Stomach smooth muscle (tissue), 2 donors: ENCODE results near the gene ZNF76.

ENCODE experiments used
- H3K27ac ChIP-seq: one replicate; pipeline ENCODE4 v1.7.0; 2013; ENCODE audit warnings: mild to moderate bottlenecking, low read length, inconsistent platforms
- H3K27me3 ChIP-seq, 2 donors: one replicate each; pipeline ENCODE4 v1.7.0; 2013; ENCODE audit warnings: low read length in 2 of 2; ENCODE audit not compliant: insufficient read depth in 2 of 2, control insufficient read depth in 1 of 2
- H3K36me3 ChIP-seq, 2 donors: one replicate each; pipeline ENCODE4 v1.7.0; 2013; ENCODE audit warnings: low read length in 2 of 2; ENCODE audit not compliant: control insufficient read depth in 2 of 2, insufficient read depth in 2 of 2
- H3K4me1 ChIP-seq: one replicate; pipeline ENCODE4 v1.7.0; 2013; ENCODE audit warnings: low read length; ENCODE audit not compliant: control insufficient read depth, insufficient read depth
- H3K4me3 ChIP-seq, 2 donors: one replicate each; pipeline ENCODE4 v1.7.0; 2013; ENCODE audit warnings: low read length in 2 of 2
- H3K9ac ChIP-seq, 2 donors: one replicate each; pipeline ENCODE4 v1.7.0; 2013; ENCODE audit warnings: low read length in 2 of 2, mild to moderate bottlenecking in 1 of 2
- H3K9me3 ChIP-seq, 2 donors: one replicate each; pipeline ENCODE4 v1.7.0; 2013; ENCODE audit warnings: low read length in 2 of 2; ENCODE audit not compliant: control insufficient read depth in 2 of 2
- donor health status: healthy.
- donor health status: Pancreatic carcinoma.

Gene ZNF76

DNA sequence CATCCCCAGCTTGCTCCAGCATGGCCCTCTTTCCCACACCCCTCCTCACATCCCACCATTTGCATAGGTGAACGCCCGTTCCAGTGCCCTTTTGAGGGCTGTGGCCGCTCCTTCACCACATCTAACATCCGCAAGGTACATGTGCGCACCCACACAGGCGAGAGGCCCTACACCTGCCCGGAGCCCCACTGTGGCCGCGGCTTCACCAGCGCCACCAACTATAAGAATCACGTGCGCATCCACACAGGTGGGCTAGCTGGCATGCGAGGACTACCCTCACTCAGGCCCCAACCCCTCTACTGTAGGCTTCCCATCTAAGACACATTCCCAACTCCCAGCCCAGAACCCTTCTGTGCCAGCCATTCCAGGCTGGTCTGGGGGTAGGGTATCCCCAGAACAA, 32.0 kb downstream of the ZNF76 start:
- H3K9me3 ChIP-seq: no peaks in the 10 kb centered on the region
- H3K36me3 ChIP-seq: peaks cover 58 to 75% of the 10 kb centered on the region in 2 donors
- H3K4me1 ChIP-seq: peaks cover 2% of the 10 kb centered on the region
- H3K27ac ChIP-seq: no peak overlapping the region
- H3K4me3 ChIP-seq: no peak overlapping the region
- no peaks in the 10 kb centered on the region for H3K27me3 ChIP-seq
- no peak overlapping the region for H3K9ac ChIP-seq

DNA sequence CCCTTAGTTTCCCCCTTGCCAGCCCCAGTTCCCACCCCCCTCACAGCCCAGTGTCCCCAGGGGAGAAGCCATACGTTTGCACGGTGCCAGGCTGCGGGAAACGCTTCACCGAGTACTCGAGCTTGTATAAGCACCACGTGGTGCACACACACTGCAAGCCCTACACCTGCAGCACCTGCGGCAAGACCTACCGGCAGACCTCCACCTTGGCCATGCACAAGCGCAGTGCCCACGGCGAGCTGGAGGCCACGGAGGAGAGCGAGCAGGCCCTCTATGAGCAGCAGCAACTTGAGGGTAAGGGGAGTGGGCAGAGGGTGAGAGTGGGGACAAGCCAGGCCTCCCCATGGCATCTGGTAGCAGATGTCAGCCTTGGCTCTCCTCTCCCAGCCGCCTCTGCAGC, 33.0 kb downstream of the ZNF76 start:
- peaks cover 8% of the 10 kb centered on the region for H3K4me1 ChIP-seq
- no peaks in the 10 kb centered on the region for H3K27me3 ChIP-seq
- no peak overlapping the region for H3K4me3 ChIP-seq
- no peaks in the 10 kb centered on the region for H3K9me3 ChIP-seq
- H3K9ac ChIP-seq: no peak overlapping the region
- H3K27ac ChIP-seq: no peak overlapping the region
- peaks cover 49 to 66% of the 10 kb centered on the region in 2 donors for H3K36me3 ChIP-seq

DNA sequence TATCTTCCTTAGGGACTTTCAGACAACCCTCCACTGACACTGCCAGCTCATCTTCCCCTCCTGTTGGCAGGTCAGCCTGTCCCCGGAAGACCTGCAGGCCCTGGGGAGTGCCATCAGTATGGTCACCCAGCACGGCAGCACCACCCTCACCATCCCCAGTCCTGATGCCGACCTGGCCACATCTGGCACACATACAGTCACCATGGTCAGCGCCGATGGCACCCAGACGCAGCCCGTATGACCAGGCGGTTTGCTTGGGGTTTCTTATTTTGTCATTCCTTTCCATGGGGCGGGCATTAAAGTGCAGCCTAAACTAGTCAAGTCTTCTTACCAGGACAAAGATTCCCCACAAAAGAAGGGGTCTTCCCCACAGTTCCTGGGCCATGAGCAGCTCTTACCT, 34.1 kb downstream of the ZNF76 start:
- Histone ChIP-seq H3K4me1 (peaks cover 12% of the 10 kb centered on the region), H3K9ac (no peak overlapping the region), H3K9me3 (no peaks in the 10 kb centered on the region), H3K36me3 (peaks cover 43 to 57% of the 10 kb centered on the region in 2 donors), H3K4me3 (no peak overlapping the region), H3K27me3 (no peaks in the 10 kb centered on the region), H3K27ac (no peak overlapping the region)

DNA sequence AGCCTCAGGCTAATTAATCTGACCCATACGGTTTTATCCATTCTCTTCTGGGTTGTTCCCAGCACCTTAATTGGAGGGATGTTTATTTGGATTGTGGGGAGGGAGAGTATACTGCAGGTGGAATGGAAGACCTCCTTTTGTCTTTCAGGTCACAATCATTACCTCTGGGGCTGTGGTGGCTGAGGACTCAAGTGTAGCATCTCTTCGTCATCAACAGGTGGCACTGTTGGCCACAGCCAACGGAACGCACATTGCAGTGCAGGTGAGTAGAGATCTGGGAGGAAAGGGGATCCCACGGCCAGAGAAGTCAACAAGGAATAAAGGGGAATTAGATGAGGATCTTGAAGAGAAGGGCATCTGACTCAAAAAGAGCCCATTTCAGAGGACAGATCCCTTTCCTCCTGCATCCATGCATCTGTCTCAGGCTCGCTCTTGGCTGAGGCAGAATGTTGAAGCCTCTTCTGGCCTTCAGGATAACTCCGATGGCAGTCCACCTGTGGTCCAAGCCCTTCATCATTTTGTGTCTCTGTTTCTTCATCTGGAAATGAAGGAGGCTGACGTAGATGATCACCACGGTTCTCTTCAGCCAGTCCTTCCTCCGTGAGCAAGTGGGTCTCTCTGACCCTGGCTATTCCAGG, 34.9 kb downstream of the ZNF76 start:
- Histone ChIP-seq H3K9me3 (no peaks in the 10 kb centered on the region), H3K9ac (no peak overlapping the region), H3K4me1 (peaks cover 12% of the 10 kb centered on the region), H3K4me3 (no peak overlapping the region), H3K36me3 (peaks cover 37 to 50% of the 10 kb centered on the region in 2 donors), H3K27ac (no peak overlapping the region), H3K27me3 (no peaks in the 10 kb centered on the region)

DNA sequence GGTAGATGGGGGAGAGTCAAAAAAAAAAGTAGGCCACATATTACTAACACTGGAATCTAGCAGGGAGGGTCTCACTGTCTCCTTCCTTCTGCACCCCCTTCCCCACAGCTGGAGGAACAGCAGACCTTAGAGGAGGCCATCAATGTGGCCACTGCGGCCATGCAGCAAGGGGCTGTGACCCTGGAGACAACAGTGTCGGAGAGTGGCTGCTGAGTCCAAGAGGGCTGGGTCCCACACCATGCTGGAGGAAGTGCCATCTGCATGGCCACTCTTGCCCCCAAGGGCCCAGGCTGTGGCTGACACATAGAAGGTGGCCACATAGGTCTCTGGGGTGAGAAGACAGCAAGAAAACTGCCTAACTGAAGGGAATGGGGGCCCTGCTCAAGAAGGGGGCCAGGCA, 35.5 kb downstream of the ZNF76 start:
- Histone ChIP-seq H3K4me3 (no peak overlapping the region), H3K9me3 (no peaks in the 10 kb centered on the region), H3K4me1 (peaks cover 12% of the 10 kb centered on the region), H3K36me3 (peaks cover 31 to 44% of the 10 kb centered on the region in 2 donors), H3K27ac (no peak overlapping the region), H3K27me3 (no peaks in the 10 kb centered on the region), H3K9ac (no peak overlapping the region)

DNA sequence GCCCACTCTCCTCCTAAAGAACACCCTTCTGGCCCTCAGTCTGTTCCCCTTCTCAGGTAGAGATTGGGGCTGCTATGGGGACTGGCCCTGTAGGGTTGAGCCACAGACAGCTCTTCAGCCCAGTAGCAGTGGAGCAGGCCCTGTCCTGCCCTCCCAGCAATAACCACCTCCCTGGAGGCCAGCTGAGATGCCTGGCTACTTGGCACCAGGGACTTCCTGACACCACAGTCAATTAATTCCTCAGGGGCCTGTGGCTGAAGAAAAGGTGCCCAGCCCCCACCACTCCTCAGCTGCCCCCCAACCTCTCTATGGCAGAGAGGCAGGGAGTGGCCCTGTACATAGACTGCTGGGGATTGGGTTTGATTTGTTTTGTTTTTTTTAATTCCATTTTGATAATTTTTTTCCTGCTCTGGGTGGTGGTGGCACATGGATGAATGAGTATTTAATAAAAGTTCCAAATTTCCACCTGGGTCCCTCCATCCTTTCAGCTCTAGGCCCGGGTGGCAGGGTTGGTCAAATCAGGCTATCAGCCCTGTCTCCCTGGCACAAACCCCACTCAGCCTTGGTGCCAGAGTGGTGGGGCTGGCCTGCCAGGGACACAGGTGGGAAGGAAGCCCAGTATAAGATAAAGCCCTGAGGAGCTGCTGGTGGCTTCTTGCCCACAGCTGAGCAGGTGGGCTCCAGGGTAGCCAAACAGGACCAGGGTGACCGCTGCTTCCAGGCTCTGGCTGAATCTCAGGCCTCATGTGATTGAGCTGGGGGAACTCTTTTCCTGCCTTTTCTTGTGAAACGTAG, 36.2 kb downstream of the ZNF76 start:
- Histone ChIP-seq H3K27ac (no peak overlapping the region), H3K4me3 (no peak overlapping the region), H3K4me1 (peaks cover 12% of the 10 kb centered on the region), H3K9ac (no peak overlapping the region), H3K36me3 (peaks cover 24 to 38% of the 10 kb centered on the region in 2 donors), H3K27me3 (no peaks in the 10 kb centered on the region), H3K9me3 (no peaks in the 10 kb centered on the region)

DNA sequence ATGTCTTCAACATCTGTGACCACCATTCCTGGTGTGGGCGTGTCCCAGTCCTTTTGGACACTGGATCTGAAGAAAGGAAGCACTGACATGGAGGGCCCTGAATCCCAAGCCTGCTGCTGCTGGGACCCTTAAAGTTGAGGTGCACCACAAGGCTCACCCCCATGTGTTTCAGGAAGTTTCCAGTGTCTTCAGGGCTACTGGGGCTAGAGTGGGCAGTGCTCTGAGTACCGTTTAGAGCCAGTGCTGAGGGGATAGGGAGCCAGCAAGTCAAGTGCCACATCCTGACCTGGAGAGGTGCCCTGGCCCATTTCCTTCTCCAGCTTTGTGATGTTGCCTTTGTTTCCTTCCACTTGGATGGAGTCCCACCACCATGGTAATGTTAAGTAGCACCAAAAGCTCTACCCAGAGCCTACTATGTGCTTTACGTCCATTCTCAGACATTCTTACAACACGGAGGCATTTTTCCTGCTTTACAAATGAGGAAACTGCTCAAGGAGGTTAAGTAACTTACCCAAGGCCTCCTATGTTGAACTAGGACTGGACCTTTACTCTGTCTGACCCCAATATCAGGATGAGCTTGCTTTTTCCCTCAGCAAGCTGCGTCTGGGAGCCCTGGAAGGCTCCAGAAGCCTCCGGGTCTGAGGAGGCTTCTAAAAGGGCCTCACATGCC, 37.5 kb downstream of the ZNF76 start:
- H3K36me3 ChIP-seq: peaks cover 19 to 24% of the 10 kb centered on the region in 2 donors
- peaks cover 12% of the 10 kb centered on the region for H3K4me1 ChIP-seq
- H3K27ac ChIP-seq: no peak overlapping the region
- H3K27me3 ChIP-seq: no peaks in the 10 kb centered on the region
- peak overlapping the region in 1 of 2 donors; percentile 39 for H3K9ac ChIP-seq
- H3K4me3 ChIP-seq: peak overlapping the region in 1 of 2 donors; percentile 59
- no peaks in the 10 kb centered on the region for H3K9me3 ChIP-seq

DNA sequence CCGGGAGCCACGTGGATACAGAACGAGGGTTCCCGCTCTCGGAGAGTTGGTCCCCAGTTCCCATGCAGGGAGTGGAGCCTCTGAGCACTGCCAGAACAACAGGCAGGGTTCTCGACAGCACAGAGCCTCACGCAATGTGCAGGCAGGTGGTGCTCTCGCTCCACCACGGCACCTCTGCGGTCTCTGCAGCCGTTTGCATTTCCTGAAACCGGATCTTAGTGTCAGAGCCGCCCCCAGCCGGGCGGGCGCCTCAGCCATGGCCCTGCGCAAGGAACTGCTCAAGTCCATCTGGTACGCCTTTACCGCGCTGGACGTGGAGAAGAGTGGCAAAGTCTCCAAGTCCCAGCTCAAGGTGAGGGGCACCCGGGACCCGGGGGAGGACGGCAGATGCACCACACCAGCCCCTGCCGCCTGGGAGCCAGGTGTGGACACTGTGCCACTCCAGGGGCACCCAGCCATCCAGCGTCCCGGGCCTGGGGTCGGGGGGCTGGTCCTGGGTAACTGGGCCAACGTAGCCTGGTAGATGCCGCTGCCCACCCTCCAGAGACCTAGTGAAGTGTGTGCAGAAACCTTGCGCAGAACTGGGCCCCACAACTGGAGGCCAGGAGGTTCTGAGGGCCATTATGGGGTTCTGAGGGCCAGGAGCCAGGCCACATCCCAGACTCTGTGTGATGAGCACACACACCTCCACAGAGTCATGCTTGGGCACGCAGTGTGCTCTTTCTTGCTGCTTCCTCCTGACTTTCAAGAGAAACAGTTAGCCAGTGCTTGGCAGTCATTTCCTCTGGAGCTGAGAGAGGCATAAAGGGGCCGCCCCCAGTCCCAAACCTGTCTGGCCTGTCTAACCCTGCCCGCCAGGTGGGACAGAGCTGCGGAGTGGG, 38.3 kb downstream of the ZNF76 start, which contains the start of gene DEF6:
DEF6 (plus strand) TSS at position 218 of the 881 bp plus-strand sequence; CDS start at position 257, 39 bp downstream.
- Histone ChIP-seq H3K9ac (peak within 1 kb of the TSS; percentile 39 to 42), H3K36me3 (peaks cover 13 to 20% of the 10 kb centered on the region in 2 donors), H3K9me3 (no peaks in the 10 kb centered on the region), H3K4me1 (peaks cover 12% of the 10 kb centered on the region), H3K27me3 (no peaks in the 10 kb centered on the region), H3K4me3 (peak within 1 kb of the TSS; percentile 33 to 59), H3K27ac (no peak within 1 kb of the TSS)

DNA sequence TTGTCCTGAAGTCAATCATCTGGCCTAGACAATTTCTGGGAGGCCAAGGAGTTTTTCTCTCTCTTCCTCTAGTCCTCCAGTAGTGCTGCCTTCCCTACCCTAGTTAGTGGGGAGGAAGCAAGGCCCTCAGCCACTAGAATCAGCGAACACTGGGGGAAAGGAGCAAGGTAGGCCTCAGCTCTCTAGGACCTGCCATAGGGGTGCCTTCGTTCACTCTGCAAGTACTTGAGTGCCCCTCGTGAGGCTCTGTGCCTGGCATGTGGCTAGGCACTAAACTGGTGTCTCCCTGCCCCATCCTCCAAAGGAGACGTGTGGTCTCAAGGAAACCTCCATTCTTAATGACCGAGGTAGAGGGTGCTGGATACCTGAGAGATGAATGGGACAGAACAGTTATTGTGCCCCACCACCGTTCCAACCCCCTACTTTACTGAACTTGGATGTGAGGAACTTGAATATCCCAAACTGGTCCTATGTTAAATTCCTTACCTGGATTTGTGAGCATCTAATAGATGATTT, 39.1 kb downstream of the ZNF76 start:
- Histone ChIP-seq H3K36me3 (peaks cover 5 to 14% of the 10 kb centered on the region in 2 donors), H3K9ac (no peak overlapping the region), H3K4me1 (peaks cover 12% of the 10 kb centered on the region), H3K27ac (no peak overlapping the region), H3K27me3 (no peaks in the 10 kb centered on the region), H3K4me3 (peak overlapping the region in 1 of 2 donors; percentile 9), H3K9me3 (no peaks in the 10 kb centered on the region)

DNA sequence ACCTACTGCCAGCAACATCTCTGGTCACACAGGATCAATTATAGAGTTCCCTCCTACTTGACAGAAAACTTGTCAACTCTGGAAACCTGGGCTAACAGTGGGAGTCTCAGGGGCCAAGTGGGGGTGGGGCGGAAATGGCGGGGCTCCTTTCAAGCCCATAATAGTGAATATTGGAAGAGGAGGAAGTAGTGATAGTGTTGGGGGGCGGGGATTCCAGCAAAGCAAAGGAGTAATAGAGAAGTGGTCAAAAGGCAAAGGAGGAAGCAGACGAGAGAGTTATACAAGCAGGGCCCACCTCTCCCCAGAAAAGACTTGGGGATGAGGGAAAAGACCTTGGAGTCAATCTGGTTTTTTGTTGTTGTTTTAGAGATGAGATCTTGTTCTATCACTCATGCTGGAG, 40.1 kb downstream of the ZNF76 start:
- H3K9me3 ChIP-seq: no peaks in the 10 kb centered on the region
- H3K27ac ChIP-seq: no peak overlapping the region
- no peak overlapping the region for H3K4me3 ChIP-seq
- no peak overlapping the region for H3K9ac ChIP-seq
- H3K36me3 ChIP-seq: peaks cover 3 to 9% of the 10 kb centered on the region in 2 donors
- H3K27me3 ChIP-seq: no peaks in the 10 kb centered on the region
- H3K4me1 ChIP-seq: peaks cover 12% of the 10 kb centered on the region
